Endothelial cell (in vitro differentiated cells): Measurements from ENCODE around the gene AKAP6. TPM values are rescaled to one million over a fixed set of nuclear protein-coding genes. Genes with fewer than 3 reads are reported as not detected.

Experiments
- DNase-seq: peaks from one replicate; pipeline ENCODE4 v3.0.0; 2021; ENCODE audit warnings: low spot score
- H3K27ac Mint-ChIP-seq: one replicate; pipeline ENCODE4 v1.8.0; 2021; ENCODE audit warnings: mixed read lengths, inconsistent platforms; ENCODE audit not compliant: unreplicated experiment
- H3K27me3 Mint-ChIP-seq: one replicate; pipeline ENCODE4 v1.8.0; 2021; ENCODE audit warnings: mild to moderate bottlenecking, moderate library complexity, mixed read lengths, inconsistent platforms; ENCODE audit not compliant: unreplicated experiment
- H3K36me3 Mint-ChIP-seq: one replicate; pipeline ENCODE4 v1.8.0; 2021; ENCODE audit warnings: mild to moderate bottlenecking, low read depth, mixed read lengths, inconsistent platforms; ENCODE audit not compliant: unreplicated experiment
- H3K4me1 Mint-ChIP-seq: one replicate; pipeline ENCODE4 v1.8.0; 2021; ENCODE audit warnings: mild to moderate bottlenecking, mixed read lengths, inconsistent platforms; ENCODE audit not compliant: unreplicated experiment
- H3K4me3 Mint-ChIP-seq: one replicate; pipeline ENCODE4 v1.8.0; 2021; ENCODE audit warnings: mild to moderate bottlenecking, mixed read lengths, inconsistent platforms; ENCODE audit not compliant: unreplicated experiment
- H3K9me3 Mint-ChIP-seq: one replicate; pipeline ENCODE4 v1.8.0; 2021; ENCODE audit warnings: mixed read lengths, inconsistent platforms; ENCODE audit not compliant: unreplicated experiment
- total RNA-seq: library from RNA; stranded (reverse); fragmentation: NEBNext Ultra II Directional; extraction: Animal tissue kit (Norgen Biotek cat#: 25700); gene quantifications from one replicate; pipeline ENCODE4 v1.2.1, GENCODE V29; 2021; ENCODE audit not compliant: unreplicated experiment
- TF ChIP-seq, protein P1 (sequence below): fragments of 200-600 bp; sonication (generic); IDR thresholded peaks from one replicate; pipeline ENCODE4 v1.5.0; 2021; ENCODE audit warnings: antibody characterized with exemption; ENCODE audit not compliant: unreplicated experiment

The AKAP6 gene
- total RNA-seq, 1 donor from 2014 or later, result 4.4 TPM

DNA sequence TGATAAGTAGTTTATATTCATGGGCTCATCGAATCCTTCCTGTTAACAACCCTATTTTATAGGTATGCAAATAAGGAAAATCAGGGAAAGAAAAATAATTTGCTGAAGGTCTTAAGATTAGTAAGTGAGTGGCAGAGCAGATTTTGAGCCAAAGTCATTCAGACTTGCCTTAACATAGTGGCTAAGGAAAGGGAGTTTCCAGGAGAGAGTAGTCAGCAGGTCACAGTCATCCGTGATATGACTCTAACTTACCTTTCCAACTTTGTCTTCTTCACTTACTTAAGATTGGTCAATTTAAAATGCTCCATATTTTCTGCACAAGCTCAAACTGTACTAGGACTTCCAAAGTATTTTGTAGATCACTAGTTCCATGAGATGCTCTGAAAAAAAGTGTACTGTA, 46.6 kb downstream of the AKAP6 start:
- Mint-ChIP-seq H3K4me3 (no peak overlapping the region), H3K4me1 (peaks cover 12% of the 10 kb centered on the region), H3K27ac (no peak overlapping the region), H3K36me3 (no peaks in the 10 kb centered on the region), H3K27me3 (peaks cover 2% of the 10 kb centered on the region), H3K9me3 (no peaks in the 10 kb centered on the region)
- no peak for DNase-seq
- TF ChIP-seq, protein P1, sequence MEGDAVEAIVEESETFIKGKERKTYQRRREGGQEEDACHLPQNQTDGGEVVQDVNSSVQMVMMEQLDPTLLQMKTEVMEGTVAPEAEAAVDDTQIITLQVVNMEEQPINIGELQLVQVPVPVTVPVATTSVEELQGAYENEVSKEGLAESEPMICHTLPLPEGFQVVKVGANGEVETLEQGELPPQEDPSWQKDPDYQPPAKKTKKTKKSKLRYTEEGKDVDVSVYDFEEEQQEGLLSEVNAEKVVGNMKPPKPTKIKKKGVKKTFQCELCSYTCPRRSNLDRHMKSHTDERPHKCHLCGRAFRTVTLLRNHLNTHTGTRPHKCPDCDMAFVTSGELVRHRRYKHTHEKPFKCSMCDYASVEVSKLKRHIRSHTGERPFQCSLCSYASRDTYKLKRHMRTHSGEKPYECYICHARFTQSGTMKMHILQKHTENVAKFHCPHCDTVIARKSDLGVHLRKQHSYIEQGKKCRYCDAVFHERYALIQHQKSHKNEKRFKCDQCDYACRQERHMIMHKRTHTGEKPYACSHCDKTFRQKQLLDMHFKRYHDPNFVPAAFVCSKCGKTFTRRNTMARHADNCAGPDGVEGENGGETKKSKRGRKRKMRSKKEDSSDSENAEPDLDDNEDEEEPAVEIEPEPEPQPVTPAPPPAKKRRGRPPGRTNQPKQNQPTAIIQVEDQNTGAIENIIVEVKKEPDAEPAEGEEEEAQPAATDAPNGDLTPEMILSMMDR, result no peak

- no peak for DNase-seq
- Mint-ChIP-seq H3K27me3 (peaks cover 6% of the 10 kb centered on the region), H3K27ac (no peak overlapping the region), H3K4me1 (peaks cover 19% of the 10 kb centered on the region), H3K4me3 (no peak overlapping the region), H3K9me3 (no peaks in the 10 kb centered on the region), H3K36me3 (no peaks in the 10 kb centered on the region)
- TF ChIP-seq, protein P1, result no peak
Observed at GRCh38 chr14:32377046-32377646, 48.0 kb downstream of the AKAP6 start.

GRCh38 chr14:32378284-32378683, 49.2 kb downstream of the AKAP6 start:
- H3K27me3 Mint-ChIP-seq, result peaks cover 6% of the 10 kb centered on the region
- no peak overlapping the region for H3K27ac Mint-ChIP-seq
- DNase-seq, result no peak
- TF ChIP-seq, protein P1, result no peak
- no peaks in the 10 kb centered on the region for H3K9me3 Mint-ChIP-seq
- H3K4me3 Mint-ChIP-seq, result no peak overlapping the region
- H3K36me3 Mint-ChIP-seq, result no peaks in the 10 kb centered on the region
- peaks cover 19% of the 10 kb centered on the region for H3K4me1 Mint-ChIP-seq

- no peak for DNase-seq
- Mint-ChIP-seq H3K4me3 (no peak overlapping the region), H3K36me3 (no peaks in the 10 kb centered on the region), H3K4me1 (peaks cover 19% of the 10 kb centered on the region), H3K27ac (no peak overlapping the region), H3K9me3 (no peaks in the 10 kb centered on the region), H3K27me3 (peaks cover 6% of the 10 kb centered on the region)
- TF ChIP-seq, protein P1, result no peak
Observed at GRCh38 chr14:32379447-32379846, 50.3 kb downstream of the AKAP6 start.

DNA sequence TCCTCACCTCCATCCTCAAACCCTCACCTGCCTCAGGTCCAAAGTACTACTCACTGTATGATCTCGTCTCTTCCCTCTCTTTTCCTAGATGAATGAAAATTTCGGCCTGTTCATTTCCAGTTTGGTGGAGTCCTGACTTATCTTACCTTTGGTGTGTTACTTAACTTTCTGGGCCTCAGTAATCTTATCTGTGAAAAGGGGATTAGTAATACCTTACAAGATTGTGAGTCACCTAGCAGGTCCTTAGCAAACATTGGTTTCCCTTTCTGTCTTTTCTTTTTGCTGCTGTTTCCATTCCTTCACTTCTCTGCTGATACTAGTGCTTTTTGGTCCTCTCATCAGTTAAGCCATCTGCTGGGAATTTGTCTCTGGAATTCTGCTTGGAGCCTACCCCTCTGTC, 52.8 kb downstream of the AKAP6 start:
- no peak overlapping the region for H3K4me3 Mint-ChIP-seq
- H3K27ac Mint-ChIP-seq, result no peak overlapping the region
- no peaks in the 10 kb centered on the region for H3K36me3 Mint-ChIP-seq
- H3K9me3 Mint-ChIP-seq, result no peaks in the 10 kb centered on the region
- DNase-seq, result no peak
- H3K4me1 Mint-ChIP-seq, result peaks cover 19% of the 10 kb centered on the region
- H3K27me3 Mint-ChIP-seq, result peaks cover 6% of the 10 kb centered on the region
- TF ChIP-seq, protein P1, result no peak
